IPS DF 4.7 (cell line): ENCODE measurements around the gene TANGO2.

ENCODE experiments used
- DNase-seq: peaks from one replicate; pipeline ENCODE4 v3.0.0-alpha.2; 2013; ENCODE audit warnings: low spot score; ENCODE audit errors: extremely low read depth

Gene TANGO2

GRCh38 chr22:19983741-19984140 lies 37.2 kb upstream of the TANGO2 start:
- DNase-seq: no peak

DNA sequence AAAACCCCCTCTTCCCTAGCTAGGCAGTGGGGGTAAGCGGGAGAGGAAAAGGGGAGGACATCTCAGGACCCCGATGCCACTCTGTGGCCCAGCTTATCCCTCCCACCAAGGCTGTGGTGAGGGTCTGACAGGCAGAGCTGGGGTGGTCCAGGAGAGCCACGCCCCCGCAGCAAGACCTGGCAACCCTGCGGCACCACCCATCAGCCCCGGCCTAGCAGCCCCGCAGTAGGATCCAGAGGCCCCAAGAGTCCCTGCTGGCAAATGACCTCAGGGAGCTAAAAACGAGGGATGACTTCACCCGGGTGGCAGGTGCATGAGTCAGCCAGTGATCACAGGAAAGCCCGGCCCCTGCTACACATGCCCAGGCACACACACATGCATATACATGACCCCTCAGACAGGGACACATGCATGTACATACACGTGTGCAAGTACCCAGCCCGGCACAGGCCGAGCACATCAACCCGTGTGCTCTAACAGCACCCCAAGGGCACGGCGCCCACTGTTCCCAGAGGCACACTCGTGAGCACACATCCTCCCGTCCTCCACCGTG lies 36.6 kb upstream of the TANGO2 start:
- DNase-seq: no peak

DNA sequence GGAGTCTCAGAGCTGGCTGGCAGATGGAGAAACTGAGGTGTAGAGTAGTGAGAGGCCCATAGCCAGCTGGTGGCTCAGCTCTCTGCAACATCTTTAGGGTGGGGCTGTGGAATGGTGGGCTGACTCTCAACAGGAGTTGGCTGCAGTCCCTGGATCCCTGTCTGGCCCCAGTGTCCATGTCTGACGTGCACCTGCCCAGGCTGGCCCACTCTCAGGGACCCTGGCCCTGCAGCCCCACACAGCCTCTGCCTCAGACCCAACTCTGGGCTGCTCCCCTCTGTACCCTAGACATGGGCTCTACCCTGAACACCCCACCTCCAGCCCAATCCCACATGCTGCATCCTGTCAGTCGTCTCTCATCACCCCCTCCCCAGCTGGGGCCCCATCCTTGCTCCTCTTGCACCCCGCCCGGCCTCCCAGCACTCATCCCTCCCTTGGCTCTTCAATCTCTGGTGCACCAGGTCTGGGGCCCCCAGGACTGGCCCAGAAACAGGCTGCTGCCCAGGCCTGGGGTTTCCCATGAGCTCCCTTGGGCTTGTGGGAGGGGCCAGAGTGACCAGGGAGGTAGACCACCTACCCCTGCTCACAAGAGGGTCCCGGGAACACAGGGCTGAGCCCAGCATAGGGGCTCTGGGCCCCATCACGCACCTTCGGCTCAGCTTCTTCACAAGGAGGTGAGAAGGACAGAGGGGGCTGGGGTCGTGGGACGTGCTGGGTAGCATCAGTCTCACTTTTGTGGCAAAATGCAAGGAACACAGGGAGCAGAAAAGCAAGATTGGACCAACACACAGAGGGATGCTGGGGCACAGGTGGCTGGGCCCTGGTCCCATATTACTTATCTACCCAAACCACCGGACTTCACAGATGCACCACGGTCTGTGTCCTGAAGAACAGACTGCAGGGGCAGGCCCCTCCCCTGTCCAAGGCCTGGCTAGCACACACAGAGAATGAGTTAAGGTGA lies 35.8 kb upstream of the TANGO2 start:
- DNase-seq: no peak

GRCh38 chr22:19986011-19986409 lies 34.9 kb upstream of the TANGO2 start:
- no peak for DNase-seq

GRCh38 chr22:19986410-19987341 lies 34.2 kb upstream of the TANGO2 start:
- DNase-seq: no peak

GRCh38 chr22:19987394-19988306 lies 33.3 kb upstream of the TANGO2 start:
- DNase-seq: no peak

DNA sequence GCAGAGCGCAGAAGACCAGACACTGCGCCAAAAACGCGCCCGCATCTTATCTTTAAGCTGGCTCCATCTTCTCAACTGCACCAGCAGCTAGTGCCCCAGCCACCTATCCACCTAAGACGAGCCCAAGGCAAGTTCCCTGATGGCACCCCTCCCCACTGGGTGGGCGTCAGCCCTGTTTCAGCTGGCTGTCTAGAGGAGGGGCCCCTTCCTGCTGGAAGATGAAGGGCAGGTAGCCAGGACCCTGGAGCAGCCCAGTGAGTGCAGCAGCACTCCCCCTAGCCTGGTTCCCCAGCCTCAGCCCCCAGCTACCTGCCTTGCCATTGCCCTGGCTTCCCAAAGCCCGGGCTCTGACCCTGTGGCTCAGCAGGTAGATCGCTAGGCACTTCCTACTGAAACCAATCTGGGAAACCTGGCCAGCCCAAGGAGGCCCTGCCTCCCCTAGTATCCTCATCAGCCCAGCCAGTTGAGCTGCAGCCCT lies 32.5 kb upstream of the TANGO2 start:
- no peak for DNase-seq

GRCh38 chr22:19988965-19989724 lies 31.8 kb upstream of the TANGO2 start:
- DNase-seq: no peak

- no peak for DNase-seq
Measured at GRCh38 chr22:19989725-19990067, 31.2 kb upstream of the TANGO2 start.

DNA sequence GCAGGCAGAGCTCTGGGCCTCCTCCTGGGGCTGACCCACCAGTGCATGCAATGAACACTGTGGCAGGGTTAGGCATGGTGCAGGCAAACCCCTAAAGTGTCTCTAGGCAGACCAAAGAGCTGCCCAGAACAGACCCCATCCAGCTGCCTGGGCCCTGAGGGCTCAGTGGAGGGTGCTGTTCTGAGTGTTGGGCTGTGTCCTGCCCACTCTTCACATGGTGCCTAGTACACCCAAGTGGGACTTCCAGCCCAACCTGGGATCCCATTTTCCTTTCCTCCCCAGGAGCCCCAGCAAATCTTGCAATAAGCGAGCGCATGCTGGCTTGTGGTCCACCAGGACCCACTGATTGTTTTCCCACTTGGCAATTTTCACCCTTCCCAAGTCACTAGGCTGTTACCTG lies 30.7 kb upstream of the TANGO2 start:
- no peak for DNase-seq

DNA sequence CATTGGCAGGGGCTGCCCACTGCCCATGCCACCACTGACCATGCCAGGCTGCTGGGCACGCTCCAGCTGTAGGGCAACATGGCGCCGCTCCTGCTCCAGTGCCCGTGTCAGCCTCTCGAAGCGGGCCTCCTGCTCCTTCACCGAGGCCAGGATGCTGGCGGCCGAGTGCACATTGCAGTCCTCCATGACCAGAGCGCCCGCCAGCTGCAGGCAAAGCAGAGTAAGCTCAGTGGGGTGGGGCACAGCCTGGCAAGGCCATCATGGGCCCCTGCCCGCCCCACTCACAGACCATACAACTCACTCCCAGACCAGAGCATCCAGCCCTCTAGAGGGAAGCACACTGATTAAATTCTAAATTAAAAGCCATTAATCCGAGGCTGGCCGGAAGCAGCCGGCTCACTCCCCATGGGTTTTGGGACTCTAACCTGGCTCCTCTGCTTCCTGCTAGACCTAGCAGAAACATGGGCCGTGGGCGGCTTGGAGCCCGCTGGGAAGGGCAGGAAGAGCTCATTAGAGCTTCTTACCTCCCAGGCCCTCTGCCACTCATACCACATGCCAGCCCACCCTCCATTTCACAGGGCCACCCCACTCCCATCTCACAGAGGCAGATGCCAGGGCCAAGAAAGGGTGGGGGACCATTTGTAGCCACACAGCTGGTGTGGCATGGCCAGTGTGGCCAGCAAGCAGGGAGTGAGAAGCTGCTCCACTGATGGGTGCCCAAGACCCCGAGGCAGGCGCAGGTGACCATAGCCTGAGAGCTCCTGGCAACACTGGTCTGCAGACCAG lies 30.1 kb upstream of the TANGO2 start:
- DNase-seq: no peak

GRCh38 chr22:19991395-19991644 lies 29.6 kb upstream of the TANGO2 start:
- DNase-seq: no peak

DNA sequence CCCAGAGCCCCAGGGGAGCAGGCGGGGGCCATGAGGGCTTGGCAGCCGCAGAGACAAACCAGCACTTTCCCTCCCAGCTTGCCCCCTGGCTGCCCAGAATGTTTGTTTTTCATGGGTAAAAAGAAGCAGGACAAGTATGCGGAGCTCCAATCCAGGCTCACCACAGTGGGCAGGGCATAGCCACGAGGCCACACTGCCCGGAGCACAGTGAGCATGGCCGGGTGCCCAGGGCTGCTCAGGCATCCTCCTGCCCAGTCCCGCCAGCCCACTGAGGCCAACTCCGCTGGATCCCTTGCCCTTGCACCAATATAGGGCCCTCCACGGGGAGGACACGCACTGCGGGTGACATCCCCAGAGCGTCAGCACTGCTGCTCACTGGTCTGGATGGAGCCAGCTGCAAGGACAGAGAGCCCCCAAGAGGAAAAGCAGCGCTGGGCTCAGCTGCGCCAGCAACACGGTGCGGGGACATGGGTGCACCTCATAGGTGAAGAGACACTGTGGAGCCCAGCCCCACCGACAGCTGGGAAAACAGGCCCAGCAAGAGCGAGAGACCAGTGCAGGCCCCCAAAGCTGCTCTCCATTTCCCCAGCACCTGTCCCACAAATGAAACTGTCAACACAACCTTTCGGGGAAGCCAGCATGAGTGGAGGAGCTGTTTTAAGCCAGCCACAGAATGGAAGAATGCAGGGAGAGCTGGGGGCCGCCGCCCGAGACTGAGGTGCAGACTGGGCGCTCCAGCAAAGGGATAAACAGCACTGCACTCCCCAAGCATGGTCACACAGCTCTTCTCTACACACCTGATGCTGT lies 29.1 kb upstream of the TANGO2 start:
- DNase-seq: no peak

DNA sequence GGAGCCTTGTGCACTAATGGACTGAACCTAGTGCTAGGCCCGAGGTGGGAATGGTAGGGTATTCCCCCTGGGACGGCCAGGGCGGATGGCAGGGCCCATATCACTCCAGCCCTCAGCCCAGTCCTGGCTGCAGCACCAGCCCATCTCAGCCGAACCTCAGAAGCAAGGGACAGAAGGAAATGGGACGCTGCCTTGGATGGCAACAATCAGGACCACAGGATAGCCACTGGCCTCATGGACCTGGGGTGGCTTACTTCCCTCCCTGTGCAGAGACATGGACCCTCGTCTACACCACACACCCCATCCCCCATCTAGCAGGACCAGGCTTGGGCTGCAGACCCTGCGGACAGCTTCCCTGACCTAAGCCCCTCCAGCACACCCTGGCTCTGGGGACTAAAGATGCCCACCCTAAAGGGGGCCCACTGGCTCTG lies 28.4 kb upstream of the TANGO2 start:
- DNase-seq: no peak

GRCh38 chr22:19992921-19993355 lies 28.0 kb upstream of the TANGO2 start:
- DNase-seq: no peak

DNA sequence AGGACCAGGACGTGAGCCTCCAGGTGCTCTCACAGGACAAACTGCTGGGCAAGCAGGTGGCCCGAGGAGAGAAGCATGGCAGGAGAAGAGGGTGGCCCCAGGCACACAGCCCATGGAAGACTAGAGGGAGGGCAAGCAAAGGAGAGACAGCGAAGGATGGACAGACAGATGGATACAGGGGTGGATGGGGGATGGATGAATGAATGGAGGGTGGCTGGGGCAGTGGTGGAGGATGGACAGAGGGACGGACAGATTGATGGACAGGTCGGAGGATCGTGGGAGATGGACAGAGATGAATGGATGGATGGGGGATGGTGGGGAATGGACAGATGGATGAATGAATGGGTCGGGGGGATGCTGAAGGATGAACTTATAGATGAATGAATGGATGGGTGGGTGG lies 27.0 kb upstream of the TANGO2 start:
- DNase-seq: no peak

DNA sequence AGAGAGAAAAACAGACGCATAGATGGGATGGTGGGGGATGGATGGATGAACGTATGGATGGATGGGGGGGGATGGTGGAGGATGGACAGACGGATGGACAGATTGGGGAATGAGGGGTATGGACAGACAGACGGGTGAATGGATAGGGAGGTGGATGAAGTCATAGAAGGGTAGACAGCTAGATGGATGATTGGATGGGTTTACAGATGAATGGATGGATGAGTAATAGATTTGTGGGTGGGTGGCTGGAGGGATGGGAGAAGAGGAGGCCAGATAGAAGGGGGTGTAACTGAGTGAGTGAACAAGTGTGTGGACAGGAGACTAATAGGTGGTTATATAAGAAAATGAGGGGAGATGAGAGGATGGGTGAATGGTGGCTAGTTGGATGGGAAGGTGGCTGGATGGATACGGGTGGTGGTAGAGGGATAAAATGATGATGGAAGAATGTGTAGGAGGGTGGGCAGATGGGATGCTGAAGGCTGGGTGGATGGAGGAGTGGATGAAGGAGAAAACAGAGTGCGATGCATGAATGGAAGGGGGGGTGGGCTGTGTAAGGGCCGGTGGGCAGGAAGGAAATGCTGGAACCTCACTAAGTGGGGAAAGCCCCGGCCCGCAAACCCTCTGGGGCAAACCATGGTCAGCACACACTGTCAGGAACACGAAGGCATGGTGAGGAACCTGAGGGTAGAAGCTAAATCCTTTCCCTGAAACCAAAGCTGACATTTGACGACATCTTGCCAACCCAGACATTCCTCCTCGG lies 25.9 kb upstream of the TANGO2 start:
- no peak for DNase-seq
